NOMO-1 (cell line): ENCODE data around the gene TTL.

Experiments
- DNase-seq, 2 experiments: peaks; one replicate each; lab custom pipeline; 2025; ENCODE audit not compliant: unreplicated experiment in 2 of 2; lab: John Stamatoyannopoulos, UW

The TTL gene

DNA sequence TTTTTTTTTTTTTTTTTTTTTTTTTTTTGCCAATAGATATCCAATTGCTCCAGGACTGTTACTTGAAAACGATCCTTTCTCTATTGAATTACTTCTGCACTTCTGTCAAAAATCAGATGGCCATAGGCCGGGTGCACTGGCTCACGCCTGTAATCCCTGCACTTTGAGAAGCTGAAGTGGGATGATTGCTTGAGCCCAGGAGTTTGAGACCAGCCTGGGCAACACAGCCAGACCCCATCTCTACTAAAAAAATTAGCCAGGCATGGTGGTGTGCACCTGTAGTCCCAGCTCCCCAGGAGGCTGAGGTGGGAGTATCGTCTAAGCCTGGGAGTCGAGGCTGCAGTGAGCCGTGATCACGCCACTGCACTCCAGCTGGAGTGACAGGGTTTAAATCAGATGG, 98.1 kb downstream of the TTL start:
- DNase-seq, result no peak

DNA sequence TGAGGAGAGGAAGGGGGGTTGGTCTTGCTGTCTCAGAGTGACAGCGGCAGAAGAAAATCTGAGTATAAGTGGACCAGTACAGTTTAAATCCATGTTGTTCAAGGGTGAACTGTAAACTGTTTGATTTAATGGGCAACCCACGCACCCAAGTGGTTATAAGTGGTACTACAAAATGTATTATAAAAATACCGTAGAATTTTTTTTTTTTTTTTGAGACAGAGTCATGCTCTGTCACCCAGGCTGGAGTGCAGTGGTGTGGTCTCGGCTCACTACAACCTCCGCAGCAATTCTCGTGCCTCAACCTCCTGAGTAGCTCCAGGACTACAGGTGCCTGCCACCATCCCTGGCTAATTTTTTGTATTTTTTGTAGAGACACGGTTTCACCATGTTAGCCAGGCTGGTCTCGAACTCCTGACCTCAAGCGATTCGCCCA, 100.4 kb downstream of the TTL start:
- peak; percentile 61 to 73 for DNase-seq

DNA sequence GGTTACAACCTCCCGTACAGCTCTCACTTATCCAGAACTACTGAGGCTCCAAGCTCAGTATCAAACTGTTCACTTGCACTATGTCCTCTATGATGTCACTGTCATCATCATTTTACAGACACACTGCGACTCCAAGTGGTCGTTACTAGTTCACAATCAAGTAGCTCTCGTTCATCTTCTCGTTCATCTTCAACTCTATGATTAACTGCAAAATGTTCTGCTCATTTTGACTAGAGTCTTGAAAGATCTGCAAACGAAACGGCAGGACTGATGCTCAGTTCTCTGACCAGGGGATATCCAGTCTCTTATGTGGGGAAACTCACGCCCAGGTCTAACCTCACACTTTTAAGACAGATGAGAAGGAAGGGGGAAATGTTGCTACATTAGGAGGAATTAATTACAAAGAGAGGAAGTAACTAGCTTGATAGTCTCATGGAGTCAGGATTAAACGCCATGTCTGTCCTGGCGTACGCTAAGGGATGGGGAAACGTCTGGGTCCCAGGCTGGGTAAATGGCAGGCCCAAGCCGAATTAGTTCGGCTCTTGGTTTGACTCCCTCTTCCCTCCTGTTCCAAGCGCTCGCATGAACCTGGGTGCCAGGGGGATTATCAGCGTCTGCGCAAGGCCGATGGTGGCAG, 101.7 kb downstream of the TTL start:
- DNase-seq, result peak; percentile 25 to 72

DNA sequence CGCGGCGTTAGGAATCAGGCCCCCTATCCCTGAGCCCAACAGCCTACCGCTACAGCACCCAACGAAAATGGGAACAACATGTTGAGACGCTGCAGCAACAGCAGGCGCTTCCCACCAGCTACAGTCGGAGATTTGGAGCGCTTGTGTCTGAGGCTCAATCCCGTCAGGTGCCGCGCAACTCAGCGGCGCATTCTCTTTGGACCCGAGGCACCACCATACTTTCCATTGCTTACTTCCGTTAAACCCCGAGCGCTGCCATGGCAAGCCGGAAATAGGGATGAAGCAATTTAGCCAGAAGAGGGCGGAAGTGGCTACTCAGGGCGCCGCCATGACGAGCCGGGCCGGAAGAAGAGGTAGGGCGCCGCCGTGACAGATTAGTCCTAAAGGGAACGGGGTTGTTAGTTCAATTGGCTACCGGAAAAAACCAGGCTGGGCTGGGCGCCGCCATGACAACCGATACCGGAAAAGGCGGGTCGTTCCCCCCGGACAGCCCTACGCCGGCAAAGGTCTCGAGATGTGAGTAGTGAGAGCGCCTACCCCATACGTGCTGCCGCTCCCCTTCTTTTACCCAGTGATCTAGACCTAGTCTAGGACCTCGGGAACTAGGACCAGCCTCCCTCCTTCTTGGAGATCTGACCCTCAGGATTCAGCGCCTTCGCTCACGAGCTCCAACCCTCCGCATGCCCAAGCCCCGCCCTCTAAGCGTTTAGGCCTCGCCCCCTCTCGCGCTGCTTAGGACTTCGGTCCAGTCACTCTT, 102.4 kb downstream of the TTL start, which contains the start of gene CHCHD5:
TSS of gene CHCHD5 (plus strand) at position 476 of the 757 bp plus-strand sequence. CDS start at position 515, 39 bp downstream.
- peak; percentile 98 for DNase-seq

DNA sequence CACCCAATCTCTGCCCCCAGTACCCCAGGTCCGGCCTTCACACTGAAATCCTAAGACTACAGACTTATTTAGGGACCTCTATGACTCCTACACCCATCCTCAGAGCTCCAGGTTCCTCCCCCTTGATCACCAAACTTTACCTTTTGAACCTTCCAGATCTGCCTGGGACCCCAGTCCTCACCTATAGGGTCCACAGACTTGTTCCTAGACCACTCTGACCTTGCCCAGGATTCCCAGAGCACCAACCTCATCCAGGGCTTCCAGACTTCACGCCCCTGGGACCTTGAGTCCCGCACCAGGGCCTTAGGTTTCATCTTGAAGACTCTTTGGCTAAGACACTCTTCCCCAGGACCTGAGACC, 102.9 kb downstream of the TTL start:
- DNase-seq, result no peak

DNA sequence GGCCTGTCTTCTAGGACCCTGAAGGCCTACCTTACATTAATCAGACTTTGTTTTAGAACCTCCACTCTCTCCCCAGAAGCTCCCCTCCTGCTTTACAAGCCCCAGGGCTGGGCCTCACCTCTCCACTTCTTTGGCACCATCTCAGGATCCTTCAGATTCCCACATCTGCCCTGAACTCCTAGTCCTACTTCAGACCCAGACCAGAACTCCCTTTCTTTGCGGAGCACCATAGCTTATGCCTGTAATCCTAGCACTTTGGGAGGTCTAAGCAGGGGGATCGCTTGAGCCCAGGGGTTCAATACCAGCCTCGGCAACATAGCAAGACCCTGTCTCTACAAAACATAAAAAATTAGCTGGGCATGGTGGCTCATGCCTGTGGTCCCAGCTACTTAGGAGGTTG, 103.4 kb downstream of the TTL start:
- no peak for DNase-seq

DNA sequence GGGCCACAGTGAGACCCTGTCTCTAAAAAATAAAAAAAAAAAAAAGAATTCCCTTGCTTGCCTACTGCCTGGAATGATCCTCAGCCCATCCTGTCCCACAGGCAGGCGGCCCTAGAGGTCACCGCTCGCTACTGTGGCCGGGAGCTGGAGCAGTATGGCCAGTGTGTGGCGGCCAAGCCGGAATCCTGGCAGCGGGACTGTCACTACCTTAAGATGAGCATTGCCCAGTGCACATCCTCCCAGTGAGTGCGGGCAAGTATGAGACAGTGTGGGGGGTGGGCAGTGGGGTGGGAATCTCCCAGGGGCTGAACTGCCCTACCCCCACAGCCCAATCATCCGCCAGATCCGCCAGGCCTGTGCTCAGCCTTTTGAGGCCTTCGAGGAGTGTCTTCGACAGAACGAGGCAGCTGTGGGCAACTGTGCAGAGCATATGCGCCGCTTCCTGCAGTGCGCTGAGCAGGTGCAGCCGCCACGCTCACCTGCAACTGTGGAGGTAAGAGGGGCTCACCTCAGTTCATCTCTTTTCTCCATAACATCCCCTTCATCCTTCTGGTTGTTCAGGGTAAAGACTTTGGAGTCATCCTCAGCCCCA, 104.0 kb downstream of the TTL start:
- no peak for DNase-seq

DNA sequence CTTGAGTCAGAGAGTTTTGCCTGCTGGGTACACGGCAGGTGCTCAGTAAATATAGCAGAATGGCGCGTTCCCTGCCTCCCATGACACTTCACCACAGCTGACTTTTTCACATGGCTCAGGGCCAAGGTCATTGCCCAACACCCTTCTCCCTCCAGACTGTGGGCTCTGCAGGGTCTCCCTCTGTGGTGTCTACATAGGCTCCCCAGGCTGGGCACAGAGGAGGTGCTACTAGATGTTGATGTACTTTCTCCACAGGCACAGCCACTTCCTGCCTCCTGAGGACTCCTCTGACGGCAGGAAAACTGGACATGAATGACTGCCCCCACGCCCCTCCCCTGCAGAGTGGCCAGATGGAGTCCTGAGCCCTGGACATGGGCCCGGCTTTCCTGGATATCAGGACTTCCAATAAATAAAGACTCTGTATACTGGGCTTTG, 106.7 kb downstream of the TTL start:
- no peak for DNase-seq
